ENCODE data around the gene SENP1. TPM values are rescaled to one million over a fixed set of nuclear protein-coding genes. Genes with fewer than 3 reads are reported as not detected.
"Not testable (repeated sequence)": the region's sequence is repeated elsewhere in the genome, so short reads cannot be mapped to it uniquely, and the experiment has no call there.

SENP1 gene
- total RNA-seq, 1 donor from 2014 or later = 31.2 TPM

DNA sequence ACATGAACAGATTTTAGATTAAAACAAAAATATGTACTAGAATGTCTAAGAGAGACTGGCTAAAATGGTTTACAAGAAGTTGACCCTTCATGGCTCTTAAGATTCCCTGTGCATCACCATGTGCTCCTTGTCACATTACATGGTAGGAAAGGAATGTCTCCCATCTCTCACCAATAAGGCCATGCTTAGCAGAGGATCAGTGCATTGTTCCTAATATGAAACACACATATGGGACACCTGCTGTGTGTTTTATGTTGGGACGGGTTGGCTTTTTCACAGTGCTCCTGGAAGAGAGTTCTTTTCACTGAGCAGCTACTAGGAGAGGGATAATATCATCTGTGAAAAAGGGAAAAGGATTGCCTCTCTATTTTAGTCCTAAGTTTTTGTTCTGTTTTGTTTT lies 22.9 kb upstream of the SENP1 start:
- no peak for DNase-seq (ENCODE audit: low spot score)
- Mint-ChIP-seq H3K36me3 (ENCODE audit: low read depth, unreplicated experiment) (peaks cover 44% of the 10 kb centered on the region), H3K27me3 (ENCODE audit: unreplicated experiment) (no peaks in the 10 kb centered on the region), H3K27ac (ENCODE audit: unreplicated experiment) (peak overlapping the region; percentile 38), H3K9me3 (ENCODE audit: unreplicated experiment) (no peaks in the 10 kb centered on the region), H3K4me1 (ENCODE audit: unreplicated experiment) (no peaks in the 10 kb centered on the region), H3K4me3 (ENCODE audit: unreplicated experiment) (no peak overlapping the region)
- TF ChIP-seq, protein P1, sequence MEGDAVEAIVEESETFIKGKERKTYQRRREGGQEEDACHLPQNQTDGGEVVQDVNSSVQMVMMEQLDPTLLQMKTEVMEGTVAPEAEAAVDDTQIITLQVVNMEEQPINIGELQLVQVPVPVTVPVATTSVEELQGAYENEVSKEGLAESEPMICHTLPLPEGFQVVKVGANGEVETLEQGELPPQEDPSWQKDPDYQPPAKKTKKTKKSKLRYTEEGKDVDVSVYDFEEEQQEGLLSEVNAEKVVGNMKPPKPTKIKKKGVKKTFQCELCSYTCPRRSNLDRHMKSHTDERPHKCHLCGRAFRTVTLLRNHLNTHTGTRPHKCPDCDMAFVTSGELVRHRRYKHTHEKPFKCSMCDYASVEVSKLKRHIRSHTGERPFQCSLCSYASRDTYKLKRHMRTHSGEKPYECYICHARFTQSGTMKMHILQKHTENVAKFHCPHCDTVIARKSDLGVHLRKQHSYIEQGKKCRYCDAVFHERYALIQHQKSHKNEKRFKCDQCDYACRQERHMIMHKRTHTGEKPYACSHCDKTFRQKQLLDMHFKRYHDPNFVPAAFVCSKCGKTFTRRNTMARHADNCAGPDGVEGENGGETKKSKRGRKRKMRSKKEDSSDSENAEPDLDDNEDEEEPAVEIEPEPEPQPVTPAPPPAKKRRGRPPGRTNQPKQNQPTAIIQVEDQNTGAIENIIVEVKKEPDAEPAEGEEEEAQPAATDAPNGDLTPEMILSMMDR (IDR thresholded peaks at IDR 0.05; ENCODE audit: unreplicated experiment) = no peak

DNA sequence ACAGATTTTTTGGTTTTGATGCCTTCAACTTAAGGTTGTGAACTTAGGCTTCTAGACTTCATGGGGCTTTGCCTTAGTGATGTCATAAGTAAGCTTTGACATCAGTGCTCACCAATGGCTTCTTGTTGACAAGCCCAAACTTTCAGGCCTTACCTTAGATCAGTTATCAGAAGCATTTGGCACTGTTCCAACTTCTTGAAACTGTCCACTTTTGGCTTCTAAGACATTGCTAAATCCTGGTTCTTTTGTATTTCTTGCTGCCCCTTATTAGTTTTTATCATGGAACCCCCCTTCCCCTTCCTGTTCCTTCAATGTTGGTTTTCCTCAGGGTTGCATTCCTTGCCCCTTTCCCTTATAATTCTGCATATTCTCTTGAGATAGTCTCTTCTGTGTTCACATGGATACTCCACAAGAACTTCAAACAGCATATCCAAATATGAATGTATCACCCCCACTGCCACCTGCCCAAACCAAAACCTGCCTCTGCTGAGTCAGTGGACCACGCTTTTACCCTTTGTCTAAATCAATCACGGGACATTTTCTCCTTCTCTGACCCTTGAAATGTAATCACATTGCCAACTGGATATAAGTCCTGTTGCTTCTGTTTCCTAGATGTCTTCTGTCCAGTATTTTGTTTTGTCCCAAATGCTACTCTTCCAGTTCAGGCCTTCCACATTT lies 21.2 kb upstream of the SENP1 start:
- H3K4me3 Mint-ChIP-seq (ENCODE audit: unreplicated experiment) = peak overlapping the region; percentile 67
- H3K9me3 Mint-ChIP-seq (ENCODE audit: unreplicated experiment) = no peaks in the 10 kb centered on the region
- TF ChIP-seq, protein P1 (IDR thresholded peaks at IDR 0.05; ENCODE audit: unreplicated experiment) = no peak
- DNase-seq (ENCODE audit: low spot score) = no peak
- no peak overlapping the region for H3K27ac Mint-ChIP-seq (ENCODE audit: unreplicated experiment)
- H3K36me3 Mint-ChIP-seq (ENCODE audit: low read depth, unreplicated experiment) = peaks cover 33% of the 10 kb centered on the region
- no peaks in the 10 kb centered on the region for H3K4me1 Mint-ChIP-seq (ENCODE audit: unreplicated experiment)
- no peaks in the 10 kb centered on the region for H3K27me3 Mint-ChIP-seq (ENCODE audit: unreplicated experiment)

DNA sequence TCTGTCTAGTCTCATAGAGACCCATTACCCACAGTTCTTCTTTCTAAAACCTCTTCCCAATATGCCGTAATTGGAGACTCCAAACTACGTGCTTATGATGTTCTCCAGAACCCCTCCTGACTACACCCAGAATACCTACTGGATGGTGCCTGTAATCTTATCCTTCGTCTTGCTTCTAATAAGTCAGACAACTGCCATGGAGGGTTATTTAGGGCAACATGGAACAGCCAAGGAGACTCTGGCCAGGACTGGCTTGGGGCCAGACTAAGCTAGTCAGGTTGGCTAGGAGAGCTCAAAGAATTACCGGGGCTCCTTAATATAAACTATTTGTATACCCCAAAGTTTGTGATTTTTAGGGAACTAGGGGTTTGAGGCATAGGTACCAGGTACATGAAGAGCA lies 20.1 kb upstream of the SENP1 start:
- Mint-ChIP-seq H3K4me3 (ENCODE audit: unreplicated experiment) (no peak overlapping the region), H3K4me1 (ENCODE audit: unreplicated experiment) (peaks cover 1% of the 10 kb centered on the region), H3K27ac (ENCODE audit: unreplicated experiment) (no peak overlapping the region), H3K36me3 (ENCODE audit: low read depth, unreplicated experiment) (peaks cover 25% of the 10 kb centered on the region), H3K9me3 (ENCODE audit: unreplicated experiment) (no peaks in the 10 kb centered on the region), H3K27me3 (ENCODE audit: unreplicated experiment) (no peaks in the 10 kb centered on the region)
- DNase-seq (ENCODE audit: low spot score) = no peak
- TF ChIP-seq, protein P1 (IDR thresholded peaks at IDR 0.05; ENCODE audit: unreplicated experiment) = no peak

DNA sequence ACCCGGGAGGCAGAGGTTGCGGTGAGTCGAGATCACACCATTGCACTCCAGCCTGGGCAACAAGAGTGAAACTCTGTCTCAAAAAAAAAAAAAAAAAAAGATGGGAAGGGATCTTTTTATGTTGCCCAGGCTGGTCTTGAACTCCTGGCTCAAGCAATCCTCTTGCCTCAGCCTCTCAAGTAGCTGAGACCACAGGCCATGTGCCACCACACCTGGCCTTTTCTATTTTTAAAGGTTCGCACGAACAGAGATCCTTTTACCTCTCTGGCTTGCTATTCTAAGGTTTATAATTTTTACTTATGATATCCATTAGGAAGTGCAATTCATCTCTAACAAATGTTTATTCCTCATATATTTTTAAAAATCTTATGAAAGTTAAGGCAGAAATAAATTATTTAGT lies 19.7 kb upstream of the SENP1 start:
- not testable (repeated sequence) for H3K4me3 Mint-ChIP-seq (ENCODE audit: unreplicated experiment); H3K27me3 Mint-ChIP-seq (ENCODE audit: unreplicated experiment); H3K27ac Mint-ChIP-seq (ENCODE audit: unreplicated experiment); H3K4me1 Mint-ChIP-seq (ENCODE audit: unreplicated experiment); H3K9me3 Mint-ChIP-seq (ENCODE audit: unreplicated experiment); DNase-seq (ENCODE audit: low spot score)
- H3K36me3 Mint-ChIP-seq (ENCODE audit: low read depth, unreplicated experiment) = peaks cover 25% of the 10 kb centered on the region

DNA sequence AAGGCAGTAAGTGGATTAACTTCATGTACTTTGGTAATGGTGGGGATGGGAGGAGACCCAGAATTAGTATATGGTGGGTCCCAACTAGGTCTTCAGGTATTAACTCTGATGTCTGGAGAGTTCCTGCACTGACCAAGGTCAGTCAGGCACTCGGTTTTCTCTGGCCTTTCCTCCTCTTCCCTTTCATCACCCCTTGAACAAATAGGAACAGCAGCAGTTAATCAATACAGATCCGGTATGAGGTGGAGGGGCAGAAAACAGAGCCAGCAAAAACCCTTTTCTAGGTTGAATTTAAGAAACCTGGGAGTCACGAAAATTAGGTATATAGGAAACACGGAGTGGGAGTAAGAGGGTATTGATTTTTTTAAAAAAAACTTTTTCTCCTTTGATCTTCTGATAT lies 17.3 kb upstream of the SENP1 start:
- no peak for DNase-seq (ENCODE audit: low spot score)
- TF ChIP-seq, protein P1 (IDR thresholded peaks at IDR 0.05; ENCODE audit: unreplicated experiment) = no peak
- Mint-ChIP-seq H3K36me3 (ENCODE audit: low read depth, unreplicated experiment) (peaks cover 24% of the 10 kb centered on the region), H3K27me3 (ENCODE audit: unreplicated experiment) (no peaks in the 10 kb centered on the region), H3K9me3 (ENCODE audit: unreplicated experiment) (no peaks in the 10 kb centered on the region), H3K27ac (ENCODE audit: unreplicated experiment) (no peak overlapping the region), H3K4me3 (ENCODE audit: unreplicated experiment) (no peak overlapping the region), H3K4me1 (ENCODE audit: unreplicated experiment) (peaks cover 21% of the 10 kb centered on the region)

Data from endothelial cell (in vitro differentiated cells).